ENCODE data around the gene SERP2. TPM values are rescaled to one million over a fixed set of nuclear protein-coding genes. Genes with fewer than 3 reads are reported as not detected.

The SERP2 gene
- total RNA-seq, 1 donor from 2014 or later, result 22.3 TPM

DNA sequence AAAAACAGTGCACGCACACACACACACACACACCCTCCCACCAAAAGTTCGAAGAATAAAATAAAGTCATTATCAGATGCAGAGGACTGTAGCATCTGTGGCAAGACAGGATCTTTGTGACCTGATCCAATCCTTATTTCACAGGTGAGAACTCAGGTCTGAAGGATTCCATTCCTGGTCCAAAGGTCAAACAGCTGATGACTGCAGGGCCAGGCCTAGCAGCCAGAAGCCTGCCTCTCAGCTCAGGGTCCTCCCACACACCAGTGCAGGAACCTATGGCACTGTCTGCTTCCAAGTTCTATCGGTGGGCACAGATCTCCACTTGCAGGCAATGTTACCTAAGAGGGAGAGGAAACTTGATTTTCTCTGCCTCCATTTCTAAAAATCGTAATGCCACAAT, 57.5 kb downstream of the SERP2 start:
- no peak for DNase-seq
- H3K27me3 Mint-ChIP-seq (ENCODE audit: unreplicated experiment), result peaks cover 5% of the 10 kb centered on the region
- H3K9me3 Mint-ChIP-seq (ENCODE audit: unreplicated experiment), result peaks cover 9% of the 10 kb centered on the region
- H3K27ac Mint-ChIP-seq (ENCODE audit: unreplicated experiment), result no peak overlapping the region
- H3K36me3 Mint-ChIP-seq (ENCODE audit: unreplicated experiment), result peaks cover 5% of the 10 kb centered on the region
- H3K4me1 Mint-ChIP-seq (ENCODE audit: low read depth, unreplicated experiment), result peaks cover 40% of the 10 kb centered on the region
- TF ChIP-seq, protein P1, sequence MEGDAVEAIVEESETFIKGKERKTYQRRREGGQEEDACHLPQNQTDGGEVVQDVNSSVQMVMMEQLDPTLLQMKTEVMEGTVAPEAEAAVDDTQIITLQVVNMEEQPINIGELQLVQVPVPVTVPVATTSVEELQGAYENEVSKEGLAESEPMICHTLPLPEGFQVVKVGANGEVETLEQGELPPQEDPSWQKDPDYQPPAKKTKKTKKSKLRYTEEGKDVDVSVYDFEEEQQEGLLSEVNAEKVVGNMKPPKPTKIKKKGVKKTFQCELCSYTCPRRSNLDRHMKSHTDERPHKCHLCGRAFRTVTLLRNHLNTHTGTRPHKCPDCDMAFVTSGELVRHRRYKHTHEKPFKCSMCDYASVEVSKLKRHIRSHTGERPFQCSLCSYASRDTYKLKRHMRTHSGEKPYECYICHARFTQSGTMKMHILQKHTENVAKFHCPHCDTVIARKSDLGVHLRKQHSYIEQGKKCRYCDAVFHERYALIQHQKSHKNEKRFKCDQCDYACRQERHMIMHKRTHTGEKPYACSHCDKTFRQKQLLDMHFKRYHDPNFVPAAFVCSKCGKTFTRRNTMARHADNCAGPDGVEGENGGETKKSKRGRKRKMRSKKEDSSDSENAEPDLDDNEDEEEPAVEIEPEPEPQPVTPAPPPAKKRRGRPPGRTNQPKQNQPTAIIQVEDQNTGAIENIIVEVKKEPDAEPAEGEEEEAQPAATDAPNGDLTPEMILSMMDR (IDR thresholded peaks at IDR 0.05; ENCODE audit: partially characterized antibody, unreplicated experiment), result no peak
- H3K4me3 Mint-ChIP-seq (ENCODE audit: unreplicated experiment), result no peak overlapping the region

DNA sequence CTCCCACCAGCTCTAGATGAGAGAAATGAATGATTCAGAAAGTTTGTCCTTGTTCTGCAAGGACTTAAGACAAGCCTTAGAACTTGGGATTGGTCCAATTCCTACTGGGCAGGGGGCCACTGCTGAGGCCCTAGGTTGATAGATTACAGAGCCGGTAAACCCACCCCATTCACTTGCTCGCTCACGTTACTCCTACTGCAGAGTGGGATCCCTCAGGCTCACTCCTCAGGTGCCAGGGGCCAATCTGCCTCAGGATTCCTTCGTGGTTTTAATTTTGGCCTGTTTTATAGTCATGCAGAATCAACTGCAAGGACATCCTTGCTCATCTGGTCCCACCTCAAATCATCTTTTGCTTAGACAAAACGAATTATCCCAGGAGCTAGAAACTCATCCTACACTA, 59.0 kb downstream of the SERP2 start:
- DNase-seq, result no peak
- TF ChIP-seq, protein P1 (IDR thresholded peaks at IDR 0.05; ENCODE audit: partially characterized antibody, unreplicated experiment), result no peak
- Mint-ChIP-seq H3K9me3 (ENCODE audit: unreplicated experiment) (peaks cover 12% of the 10 kb centered on the region), H3K27ac (ENCODE audit: unreplicated experiment) (no peak overlapping the region), H3K27me3 (ENCODE audit: unreplicated experiment) (peaks cover 9% of the 10 kb centered on the region), H3K4me1 (ENCODE audit: low read depth, unreplicated experiment) (peaks cover 39% of the 10 kb centered on the region), H3K36me3 (ENCODE audit: unreplicated experiment) (peaks cover under 1% of the 10 kb centered on the region), H3K4me3 (ENCODE audit: unreplicated experiment) (no peak overlapping the region)

DNA sequence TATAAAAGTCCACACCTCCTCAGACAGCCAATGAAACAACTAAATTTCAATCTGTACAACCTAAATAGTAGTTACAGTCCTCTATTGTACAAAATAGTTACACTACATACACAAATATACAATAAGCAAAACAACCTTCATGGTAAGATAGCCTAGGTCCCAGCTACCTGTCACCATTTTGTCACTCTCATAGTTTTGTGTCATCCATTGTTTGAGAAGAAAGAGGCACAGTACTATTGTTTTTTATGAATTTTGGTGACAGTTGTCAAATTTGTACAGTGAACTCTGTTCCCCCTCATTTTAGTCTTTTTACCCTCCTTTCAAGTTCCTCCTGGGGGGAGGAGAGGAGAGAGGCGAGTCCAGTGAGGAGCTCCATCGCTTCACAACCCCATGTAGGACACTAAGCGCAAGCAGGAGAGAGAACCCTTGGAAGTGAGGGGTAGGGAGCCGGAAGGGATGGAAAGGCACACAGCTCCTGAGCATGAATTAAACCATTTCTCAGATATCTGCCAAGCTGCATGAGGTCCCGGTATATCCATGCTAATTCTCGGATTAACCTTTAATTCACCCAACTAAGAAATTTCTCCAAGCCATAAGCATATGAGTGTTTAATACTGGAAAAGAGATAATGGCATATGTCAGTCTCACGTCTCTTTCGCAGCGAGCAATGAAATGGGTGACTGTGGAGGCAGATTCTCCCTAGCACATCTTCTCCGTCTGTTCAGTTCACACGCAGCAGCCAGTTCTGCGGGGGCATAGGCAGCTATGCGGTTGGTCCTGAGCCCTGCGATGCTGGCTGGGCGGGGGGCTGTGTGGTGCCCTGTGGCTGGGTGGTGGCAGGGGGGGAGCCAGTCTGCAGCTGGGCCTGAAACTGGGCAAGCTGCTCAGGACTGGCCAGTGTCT, 60.5 kb downstream of the SERP2 start:
- Mint-ChIP-seq H3K27me3 (ENCODE audit: unreplicated experiment) (peaks cover 9% of the 10 kb centered on the region), H3K4me1 (ENCODE audit: low read depth, unreplicated experiment) (peaks cover 44% of the 10 kb centered on the region), H3K36me3 (ENCODE audit: unreplicated experiment) (no peaks in the 10 kb centered on the region), H3K9me3 (ENCODE audit: unreplicated experiment) (peaks cover 12% of the 10 kb centered on the region), H3K4me3 (ENCODE audit: unreplicated experiment) (peak overlapping the region; percentile 97), H3K27ac (ENCODE audit: unreplicated experiment) (peak overlapping the region; percentile 88)
- TF ChIP-seq, protein P1 (IDR thresholded peaks at IDR 0.05; ENCODE audit: partially characterized antibody, unreplicated experiment), result no peak
- DNase-seq, result no peak

DNA sequence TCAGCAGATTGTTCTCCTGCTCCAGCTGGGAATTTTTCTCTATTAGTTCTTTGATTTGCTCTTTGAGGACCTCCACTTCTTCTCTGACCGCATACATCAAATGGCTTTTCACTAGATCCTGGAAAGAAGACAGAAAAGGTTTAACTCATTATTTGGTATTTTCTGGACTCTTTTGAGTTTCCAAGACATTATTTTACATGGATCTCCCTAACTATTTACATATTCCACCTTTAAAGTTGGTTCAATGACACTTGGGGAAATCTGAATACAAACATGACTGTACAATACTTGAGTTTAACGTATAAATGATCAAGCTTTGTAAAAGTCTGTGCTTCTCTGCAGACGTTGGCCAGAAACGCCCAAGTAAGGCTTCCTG, 61.1 kb downstream of the SERP2 start:
- Mint-ChIP-seq H3K4me3 (ENCODE audit: unreplicated experiment) (peak overlapping the region; percentile 97), H3K9me3 (ENCODE audit: unreplicated experiment) (peaks cover 12% of the 10 kb centered on the region), H3K36me3 (ENCODE audit: unreplicated experiment) (no peaks in the 10 kb centered on the region), H3K4me1 (ENCODE audit: low read depth, unreplicated experiment) (peaks cover 48% of the 10 kb centered on the region), H3K27ac (ENCODE audit: unreplicated experiment) (peak overlapping the region; percentile 88), H3K27me3 (ENCODE audit: unreplicated experiment) (peaks cover 9% of the 10 kb centered on the region)
- DNase-seq, result no peak
- TF ChIP-seq, protein P1 (IDR thresholded peaks at IDR 0.05; ENCODE audit: partially characterized antibody, unreplicated experiment), result no peak
